SU-DHL-6 (cell line): ENCODE results near the gene TPH2.

Source experiments
- H2AFZ ChIP-seq: fragments of 200-600 bp; sonication (generic); 2 replicates; pipeline ENCODE4 v1.6.1; 2014; ENCODE audit warnings: low read depth, mild to moderate bottlenecking, moderate library complexity, mixed read lengths, antibody characterized with exemption, low read length; ENCODE audit not compliant: severe bottlenecking
- H3F3A ChIP-seq: fragments of 200-600 bp; shearing (Covaris generic); 2 replicates; pipeline ENCODE4 v1.6.0; 2016; ENCODE audit warnings: antibody characterized with exemption, mild to moderate bottlenecking; ENCODE audit not compliant: insufficient read depth
- H3K27ac ChIP-seq: fragments of 200-600 bp; sonication (generic); 2 replicates; pipeline ENCODE4 v1.5.1; 2016; ENCODE audit warnings: low read depth, mild to moderate bottlenecking, low read length, moderate library complexity, mixed read lengths
- H3K27me3 ChIP-seq: fragments of 200-600 bp; sonication (generic), shearing (Covaris generic); 2 replicates; pipeline ENCODE4 v1.6.0; 2014; ENCODE audit warnings: mild to moderate bottlenecking, low read length
- H3K36me3 ChIP-seq: fragments of 200-600 bp; sonication (generic); 2 replicates; pipeline ENCODE4 v1.6.1; 2014; ENCODE audit warnings: mild to moderate bottlenecking, low read length, mixed read lengths
- H3K4me2 ChIP-seq: fragments of 300-600, 200-600 bp; shearing (Covaris generic), sonication (generic); 2 replicates; pipeline ENCODE4 v1.6.0; 2014; ENCODE audit warnings: low read length, low read depth, mild to moderate bottlenecking; ENCODE audit not compliant: poor library complexity, severe bottlenecking
- H3K4me3 ChIP-seq: fragments of 200-600 bp; sonication (generic); 2 replicates; pipeline ENCODE4 v1.5.1; 2014; ENCODE audit warnings: antibody characterized with exemption, low read length, mild to moderate bottlenecking, mixed read lengths; ENCODE audit not compliant: insufficient read depth, poor library complexity, severe bottlenecking
- H3K79me2 ChIP-seq: fragments of 200-600 bp; sonication (generic); 2 replicates; pipeline ENCODE4 v1.6.1; 2014; ENCODE audit warnings: mild to moderate bottlenecking, low read length, moderate library complexity; ENCODE audit not compliant: insufficient read depth
- H3K9ac ChIP-seq: fragments of 200-600 bp; sonication (generic); 2 replicates; pipeline ENCODE4 v1.7.0; 2014; ENCODE audit warnings: mild to moderate bottlenecking, low read length
- H3K9me2 ChIP-seq: fragments of 200-600 bp; sonication (generic); replicated peaks from 2 replicates; pipeline ENCODE4 v1.6.1; 2014; ENCODE audit warnings: low read length; ENCODE audit not compliant: insufficient read depth
- H3K9me3 ChIP-seq: fragments of 200-600 bp; sonication (generic); 2 replicates; pipeline ENCODE4 v1.6.1; 2014; ENCODE audit warnings: low read length, mixed read lengths; ENCODE audit not compliant: insufficient read depth
- H4K20me1 ChIP-seq: fragments of 200-600 bp; sonication (generic); 2 replicates; pipeline ENCODE4 v1.6.1; 2014; ENCODE audit warnings: low read depth, mild to moderate bottlenecking, antibody characterized with exemption, low read length, moderate library complexity, mixed read lengths
- CTCF ChIP-seq: fragments of 200-600 bp; sonication (generic); IDR thresholded peaks from one replicate; pipeline ENCODE4 v1.5.1; 2017; ENCODE audit warnings: antibody characterized with exemption, mild to moderate bottlenecking, low read length, moderate library complexity; ENCODE audit not compliant: insufficient read depth, poor library complexity, severe bottlenecking
- EZH2phosphoT487 ChIP-seq: fragments of 200-600 bp; sonication (generic), shearing (Covaris generic); conservative IDR thresholded peaks from 2 replicates; pipeline ENCODE4 v1.6.1; 2018; ENCODE audit warnings: mild to moderate bottlenecking, antibody characterized with exemption, low read length, moderate library complexity, mixed read lengths

TPH2 gene

GRCh38 chr12:71954861-71955260 lies 16.2 kb downstream of the TPH2 start:
- Histone ChIP-seq H3K79me2 (no peaks in the 10 kb centered on the region), H3K27ac (no peak overlapping the region), H3K9me3 (no peaks in the 10 kb centered on the region), H3K4me3 (no peak overlapping the region), H2AFZ (no peak overlapping the region), H3F3A (no peaks in the 10 kb centered on the region), H3K27me3 (no peaks in the 10 kb centered on the region), H4K20me1 (no peaks in the 10 kb centered on the region), H3K9ac (no peak overlapping the region), H3K9me2 (no peaks in the 10 kb centered on the region), H3K36me3 (no peaks in the 10 kb centered on the region), H3K4me2 (no peak overlapping the region)
- TF ChIP-seq CTCF (no peak), EZH2phosphoT487 (no peak)

GRCh38 chr12:71955970-71956369 lies 17.3 kb downstream of the TPH2 start:
- H2AFZ ChIP-seq, result no peak overlapping the region
- no peaks in the 10 kb centered on the region for H3K9me2 ChIP-seq
- no peaks in the 10 kb centered on the region for H3K79me2 ChIP-seq
- H3K4me2 ChIP-seq, result no peak overlapping the region
- TF ChIP-seq CTCF (no peak), EZH2phosphoT487 (no peak)
- H3K4me3 ChIP-seq, result no peak overlapping the region
- H3F3A ChIP-seq, result no peaks in the 10 kb centered on the region
- no peaks in the 10 kb centered on the region for H3K36me3 ChIP-seq
- H3K9ac ChIP-seq, result no peak overlapping the region
- H4K20me1 ChIP-seq, result no peaks in the 10 kb centered on the region
- no peaks in the 10 kb centered on the region for H3K9me3 ChIP-seq
- H3K27me3 ChIP-seq, result no peaks in the 10 kb centered on the region
- H3K27ac ChIP-seq, result no peak overlapping the region

- Histone ChIP-seq H3K9me2 (no peaks in the 10 kb centered on the region), H3K4me2 (no peak overlapping the region)
Measured at GRCh38 chr12:71958056-71958455, 19.4 kb downstream of the TPH2 start.

More at GRCh38 chr12:71958056-71958455, 19.4 kb downstream of the TPH2 start:
- Histone ChIP-seq H3K9me3 (no peaks in the 10 kb centered on the region), H3K4me3 (no peak overlapping the region), H4K20me1 (no peaks in the 10 kb centered on the region), H3K36me3 (no peaks in the 10 kb centered on the region), H3K27me3 (no peaks in the 10 kb centered on the region), H2AFZ (no peak overlapping the region), H3K79me2 (no peaks in the 10 kb centered on the region), H3K9ac (no peak overlapping the region), H3K27ac (no peak overlapping the region), H3F3A (no peaks in the 10 kb centered on the region)
- TF ChIP-seq EZH2phosphoT487 (no peak), CTCF (no peak)
